ENCODE data around the gene XXYLT1.

Gene XXYLT1

GRCh38 chr3:195168009-195168762 is 102.8 kb downstream of the XXYLT1 start:
- DNase-seq (ENCODE audit: low read depth) = no peak

DNA sequence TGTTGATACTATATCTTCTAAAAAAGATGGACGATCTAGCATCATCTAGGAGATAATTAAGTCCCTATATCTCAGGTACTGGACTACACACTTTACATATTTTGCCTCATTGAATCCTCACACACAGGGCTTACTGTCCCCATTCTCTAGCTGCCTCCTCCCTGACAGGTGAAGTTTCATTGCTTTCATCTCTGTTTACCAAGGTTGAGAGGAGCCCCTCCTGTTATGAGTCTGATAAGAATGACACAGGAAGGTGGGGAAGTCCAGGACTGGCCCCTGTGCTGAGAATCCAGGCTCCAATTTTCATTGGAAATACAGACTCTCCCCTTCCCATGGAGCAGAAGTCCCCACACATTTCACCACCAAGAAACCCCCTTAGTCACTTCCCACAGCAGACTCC is 105.2 kb downstream of the XXYLT1 start:
- no peak for DNase-seq (ENCODE audit: low read depth)

DNA sequence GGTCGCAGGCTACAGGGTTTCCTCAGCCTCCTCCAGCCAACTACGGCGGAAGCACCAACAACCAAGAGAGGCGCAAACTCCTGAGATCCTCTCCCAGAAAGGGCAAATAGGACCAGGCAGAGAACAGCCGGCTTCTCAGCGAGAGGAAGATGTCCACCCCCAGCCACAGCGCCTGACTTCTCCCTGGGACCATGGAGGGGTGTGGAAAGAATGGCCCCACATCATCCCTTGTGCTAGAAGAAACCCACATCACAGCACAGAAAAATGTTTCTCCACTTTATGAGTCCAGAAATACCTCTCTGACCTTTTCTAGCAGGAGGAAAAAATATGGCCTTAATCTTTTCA is 105.7 kb downstream of the XXYLT1 start:
- DNase-seq (ENCODE audit: low read depth) = no peak

DNA sequence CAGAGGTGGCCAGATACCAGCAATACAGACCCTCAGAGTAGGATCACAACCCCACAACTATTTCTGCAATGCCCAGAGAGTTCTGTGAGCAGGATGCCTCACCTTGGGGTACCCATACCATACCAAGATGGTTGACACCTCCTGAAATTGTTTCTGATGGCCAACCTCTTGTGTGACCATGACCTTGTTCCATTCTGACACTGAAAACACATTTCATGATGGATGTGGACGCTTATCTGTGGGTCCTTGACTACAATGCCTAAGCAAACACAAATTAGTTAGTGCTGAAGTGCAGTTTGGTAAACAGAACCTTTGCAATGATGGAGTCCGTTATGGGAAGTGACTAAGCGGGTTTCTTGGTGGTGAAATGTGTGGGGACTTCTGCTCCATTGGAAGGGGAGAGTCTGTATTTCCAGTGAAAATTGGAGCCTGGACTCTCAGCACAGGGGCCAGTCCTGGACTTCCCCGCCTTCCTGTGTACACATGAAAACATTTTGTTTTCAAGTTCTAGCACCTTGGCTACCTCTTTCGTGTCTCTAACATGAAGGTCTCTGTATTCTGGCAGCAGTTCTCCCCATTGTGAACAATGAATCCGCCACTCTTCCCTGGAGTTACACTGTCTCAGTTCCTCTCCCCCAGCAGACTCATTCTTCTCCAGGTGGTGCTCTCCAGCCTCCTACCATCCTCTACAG is 106.2 kb downstream of the XXYLT1 start:
- DNase-seq (ENCODE audit: low read depth) = no peak

DNA sequence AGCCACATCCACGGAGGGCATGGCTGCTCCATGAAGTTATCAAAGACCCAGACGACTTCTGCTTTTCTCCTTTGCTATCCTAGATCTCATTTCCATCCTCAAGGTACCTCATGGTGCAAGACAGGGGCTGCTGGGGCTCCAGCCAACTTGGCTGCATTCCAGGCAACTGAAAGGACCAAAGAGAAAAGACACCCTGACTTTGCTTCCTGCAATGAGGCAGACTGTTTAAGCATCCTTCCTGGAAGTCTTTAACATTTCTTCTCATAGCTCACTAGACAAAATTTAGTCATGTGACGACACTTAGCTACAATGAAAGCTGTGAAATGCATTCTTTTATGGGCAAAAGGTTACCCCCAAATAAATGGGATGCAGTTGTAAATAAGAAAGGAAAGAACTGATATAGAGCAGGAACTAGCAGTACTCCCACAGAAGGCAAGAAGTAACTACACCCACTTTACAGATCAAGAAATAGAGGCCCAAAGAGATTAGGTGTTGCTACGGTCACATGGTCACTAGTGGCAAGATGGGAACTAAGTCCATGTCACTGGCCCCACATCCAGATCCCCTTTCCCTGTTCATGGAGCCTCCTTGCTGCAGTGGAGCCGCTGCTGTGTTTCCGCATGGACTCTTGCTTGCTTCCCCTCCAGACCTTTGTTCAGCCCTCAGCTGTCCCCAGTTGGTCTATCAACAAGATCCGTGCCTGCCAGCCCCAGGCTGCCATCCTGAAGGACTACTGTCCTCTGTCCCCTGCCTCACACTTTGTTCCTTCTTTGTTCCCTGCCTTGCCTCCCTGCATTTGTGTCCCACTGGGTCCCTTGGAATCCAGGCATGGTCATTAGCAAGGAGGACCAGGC is 107.0 kb downstream of the XXYLT1 start:
- DNase-seq (ENCODE audit: low read depth) = no peak

DNA sequence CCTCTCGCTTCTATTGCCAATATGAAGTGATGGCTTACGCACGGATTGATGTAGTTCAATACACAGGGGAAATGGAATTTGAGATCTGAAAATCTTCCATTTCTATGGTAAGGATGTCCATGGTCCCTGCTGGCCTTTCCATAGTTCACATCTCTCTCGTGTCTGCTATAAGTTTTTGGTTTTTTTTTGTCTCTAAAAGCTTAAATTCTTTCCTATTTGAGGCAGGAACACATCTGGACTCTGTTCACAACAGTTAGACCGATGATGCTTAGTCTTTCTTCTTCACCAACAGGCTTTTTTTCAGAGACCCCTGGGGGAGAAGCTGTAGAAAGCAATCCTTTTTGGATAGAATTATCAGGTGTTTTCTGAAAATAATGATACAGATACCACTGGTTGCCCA is 108.1 kb downstream of the XXYLT1 start:
- DNase-seq (ENCODE audit: low read depth) = no peak

- no peak for DNase-seq (ENCODE audit: low read depth)
These were observed 108.8 kb downstream of the XXYLT1 start for GRCh38 chr3:195162033-195162669.

- no peak for DNase-seq (ENCODE audit: low read depth)
These were observed 110.0 kb downstream of the XXYLT1 start for GRCh38 chr3:195160908-195161434.

DNA sequence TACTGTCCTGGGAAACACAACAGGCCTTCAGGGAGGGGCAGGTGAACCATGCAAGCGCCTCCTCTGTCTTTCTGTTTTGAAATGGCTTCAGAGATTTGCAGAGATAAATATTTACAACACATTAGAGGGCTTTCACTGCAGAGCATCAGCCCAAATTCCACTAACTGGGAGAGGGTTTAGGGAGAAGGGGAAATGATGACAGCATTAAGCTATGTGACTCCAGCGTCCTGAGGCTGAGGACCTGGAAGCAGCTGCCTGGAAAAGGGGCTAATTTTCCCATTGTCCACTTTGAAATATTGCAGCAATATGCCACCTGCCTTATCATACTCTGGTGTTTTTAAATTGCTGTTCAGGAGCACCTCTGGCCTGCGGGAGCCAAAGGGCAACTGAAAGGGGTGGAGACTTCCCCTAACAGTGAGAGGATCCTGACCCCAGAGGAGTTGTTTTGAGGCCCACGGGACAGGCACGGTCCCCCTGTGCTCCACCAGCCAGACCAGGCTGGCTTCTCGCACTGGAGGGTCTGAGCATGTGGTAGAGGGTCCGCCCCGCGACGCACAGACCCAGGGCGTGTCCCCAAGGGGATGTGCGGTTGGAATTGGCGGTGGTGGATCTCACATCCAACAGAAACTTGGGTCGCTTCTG is 110.6 kb downstream of the XXYLT1 start:
- DNase-seq (ENCODE audit: low read depth) = no peak

GRCh38 chr3:195159814-195160165 is 111.2 kb downstream of the XXYLT1 start:
- DNase-seq (ENCODE audit: low read depth) = no peak

- DNase-seq (ENCODE audit: low read depth) = no peak
These were observed 111.7 kb downstream of the XXYLT1 start for GRCh38 chr3:195159117-195159813.

DNA sequence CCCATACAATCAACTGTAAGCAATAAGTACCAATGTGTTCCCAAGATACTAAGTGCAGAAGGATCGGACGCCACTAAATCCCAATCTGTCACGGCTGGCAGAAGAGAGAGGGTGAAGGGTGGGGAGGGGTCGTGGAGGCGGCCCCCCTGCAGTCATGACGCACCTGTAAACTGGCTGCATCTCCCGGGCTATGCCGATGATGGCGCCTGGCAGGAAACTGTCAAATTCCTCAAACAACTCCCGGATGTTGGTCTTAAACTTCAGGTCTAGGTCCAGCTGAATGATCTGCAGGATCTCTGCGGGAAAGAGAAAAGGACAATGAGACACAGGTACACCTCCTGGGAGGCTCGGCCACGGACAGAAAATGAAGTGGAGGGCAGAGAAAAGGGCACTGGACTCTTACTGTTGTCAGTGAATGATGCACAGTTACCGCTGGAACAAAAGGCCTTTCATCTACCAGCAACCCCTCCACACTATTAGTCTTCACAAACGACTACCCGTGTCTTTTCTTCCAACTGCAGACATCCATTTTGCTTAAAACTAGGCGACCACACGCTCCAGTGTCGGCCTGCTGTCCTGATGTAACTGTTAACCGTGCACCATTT is 114.6 kb downstream of the XXYLT1 start:
- no peak for DNase-seq (ENCODE audit: low read depth)

GRCh38 chr3:195155570-195156241 is 115.3 kb downstream of the XXYLT1 start:
- no peak for DNase-seq (ENCODE audit: low read depth)

- DNase-seq (ENCODE audit: low read depth) = no peak
These were observed 116.0 kb downstream of the XXYLT1 start for GRCh38 chr3:195154793-195155535.

GRCh38 chr3:195154111-195154791 is 116.7 kb downstream of the XXYLT1 start:
- no peak for DNase-seq (ENCODE audit: low read depth)

- no peak for DNase-seq (ENCODE audit: low read depth)
These were observed 117.3 kb downstream of the XXYLT1 start for GRCh38 chr3:195153653-195154052.

GRCh38 chr3:195153130-195153529 is 117.8 kb downstream of the XXYLT1 start:
- DNase-seq (ENCODE audit: low read depth) = no peak

GRCh38 chr3:195151866-195152541 is 119.0 kb downstream of the XXYLT1 start:
- DNase-seq (ENCODE audit: low read depth) = no peak
